ENCODE results near the gene PCGF2.

The PCGF2 gene

DNA sequence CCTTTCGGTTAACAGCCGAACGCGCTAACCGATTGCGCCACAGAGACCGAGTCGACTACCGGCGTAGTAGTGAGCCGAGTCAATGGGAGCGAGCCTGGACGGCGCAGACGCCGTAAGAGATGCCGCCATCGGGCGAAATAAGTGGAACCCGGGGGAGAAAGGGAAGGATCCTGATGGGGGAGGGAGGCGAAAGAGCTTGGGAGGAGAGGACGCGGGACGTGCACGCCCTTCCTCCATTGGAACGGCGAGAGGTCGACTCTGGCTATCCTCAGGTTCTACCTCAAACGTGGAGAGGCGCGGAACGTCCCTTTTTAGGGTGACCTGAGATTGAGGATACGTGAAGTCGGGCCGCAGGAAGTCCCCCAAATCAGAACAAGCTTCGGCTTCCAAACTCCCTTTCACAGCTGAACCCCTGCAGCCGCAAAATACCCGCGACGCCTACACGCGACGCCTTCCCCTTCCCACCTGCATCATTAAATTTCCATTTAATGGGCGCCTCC, 3.7 kb upstream of the PCGF2 start:
- peak; percentile 41 to 66 for DNase-seq (ENCODE audit: extremely low read depth in 1 of 2, low read depth in 1 of 2)

DNA sequence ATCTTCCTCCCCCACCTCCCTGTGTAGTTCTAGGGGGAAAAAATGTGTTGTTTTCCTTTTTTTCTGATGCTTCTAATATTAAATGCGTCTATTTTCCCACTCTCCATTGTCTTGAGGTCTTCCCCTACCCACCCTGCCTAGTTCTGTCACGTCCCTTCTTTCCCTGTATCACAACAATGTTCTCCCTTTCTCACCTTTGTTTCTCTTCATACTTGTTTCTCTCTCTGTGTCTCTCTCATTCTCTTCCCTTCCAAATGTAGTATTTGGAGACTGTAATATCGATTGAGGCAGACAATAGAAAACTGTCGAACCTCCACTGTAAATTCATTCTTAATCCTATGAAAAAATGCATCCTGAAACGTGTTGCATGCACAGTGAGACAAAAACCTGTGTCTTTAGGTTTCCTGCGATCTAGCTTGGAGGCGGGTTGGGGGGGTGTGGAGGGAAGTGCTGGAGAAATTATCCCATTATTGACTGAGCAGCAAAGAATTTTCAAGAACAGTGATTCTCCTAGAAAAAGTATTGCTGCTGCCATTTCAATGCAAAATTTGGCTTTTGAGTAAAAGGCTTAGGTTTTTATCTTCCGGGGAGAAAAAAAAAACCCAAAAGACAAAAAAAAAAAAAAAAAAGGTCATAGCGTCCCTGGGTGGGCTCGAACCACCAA, 3.1 kb upstream of the PCGF2 start:
- no peak for DNase-seq (ENCODE audit: extremely low read depth in 1 of 2, low read depth in 1 of 2)

DNA sequence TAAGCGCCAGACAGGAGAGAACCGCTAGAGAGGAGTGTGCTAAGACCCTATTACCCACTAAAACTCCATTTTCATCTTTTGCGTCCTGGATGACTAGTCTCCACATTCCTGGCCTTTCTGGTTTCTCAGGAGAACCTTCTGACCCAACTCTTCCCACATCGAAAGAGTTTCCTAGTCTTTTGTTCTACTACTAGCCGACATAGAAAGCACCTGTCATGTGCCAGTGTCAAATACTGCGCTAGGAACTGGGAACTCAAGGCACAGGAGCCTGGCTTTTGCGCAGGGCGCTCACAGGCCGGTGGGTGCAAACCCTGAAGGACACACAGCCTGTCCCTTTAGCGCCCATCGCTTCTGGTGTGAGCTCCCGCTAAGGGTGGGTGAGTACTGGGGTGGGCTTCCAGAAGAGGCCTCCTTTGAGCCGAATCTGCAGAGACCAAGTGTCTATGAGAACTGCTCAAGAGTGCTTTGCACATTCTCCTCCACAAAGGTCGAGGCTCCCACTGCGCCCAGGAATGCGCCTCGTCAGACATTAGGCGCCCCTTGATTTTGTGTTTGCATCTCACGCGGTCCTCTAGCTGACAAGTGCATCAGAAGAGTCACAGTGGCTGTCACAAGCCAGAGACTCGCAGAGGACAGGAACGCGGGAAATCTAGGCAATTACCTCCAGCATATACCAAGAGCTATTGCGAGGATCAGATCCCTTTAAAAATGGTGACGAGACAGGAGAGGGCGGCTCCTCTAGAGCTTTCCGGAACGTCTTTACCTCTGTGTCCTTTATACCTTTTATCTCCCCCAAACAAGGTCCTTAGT, 2.4 kb upstream of the PCGF2 start:
- DNase-seq (ENCODE audit: extremely low read depth in 1 of 2, low read depth in 1 of 2): no peak

DNA sequence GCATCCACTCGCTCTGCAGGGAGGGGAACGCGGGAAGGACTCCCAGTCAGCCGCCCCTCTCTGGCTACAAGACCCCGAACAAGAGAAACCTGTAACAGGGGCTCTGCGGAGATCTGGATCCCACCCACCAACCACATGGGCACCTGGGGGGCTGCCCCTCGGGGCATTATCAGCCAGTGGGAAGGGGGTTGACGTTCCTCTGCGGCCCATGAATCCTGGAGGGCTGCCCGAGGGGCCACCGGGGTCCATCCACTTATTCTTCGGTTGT, 1.8 kb upstream of the PCGF2 start:
- no peak for DNase-seq (ENCODE audit: extremely low read depth in 1 of 2, low read depth in 1 of 2)

DNA sequence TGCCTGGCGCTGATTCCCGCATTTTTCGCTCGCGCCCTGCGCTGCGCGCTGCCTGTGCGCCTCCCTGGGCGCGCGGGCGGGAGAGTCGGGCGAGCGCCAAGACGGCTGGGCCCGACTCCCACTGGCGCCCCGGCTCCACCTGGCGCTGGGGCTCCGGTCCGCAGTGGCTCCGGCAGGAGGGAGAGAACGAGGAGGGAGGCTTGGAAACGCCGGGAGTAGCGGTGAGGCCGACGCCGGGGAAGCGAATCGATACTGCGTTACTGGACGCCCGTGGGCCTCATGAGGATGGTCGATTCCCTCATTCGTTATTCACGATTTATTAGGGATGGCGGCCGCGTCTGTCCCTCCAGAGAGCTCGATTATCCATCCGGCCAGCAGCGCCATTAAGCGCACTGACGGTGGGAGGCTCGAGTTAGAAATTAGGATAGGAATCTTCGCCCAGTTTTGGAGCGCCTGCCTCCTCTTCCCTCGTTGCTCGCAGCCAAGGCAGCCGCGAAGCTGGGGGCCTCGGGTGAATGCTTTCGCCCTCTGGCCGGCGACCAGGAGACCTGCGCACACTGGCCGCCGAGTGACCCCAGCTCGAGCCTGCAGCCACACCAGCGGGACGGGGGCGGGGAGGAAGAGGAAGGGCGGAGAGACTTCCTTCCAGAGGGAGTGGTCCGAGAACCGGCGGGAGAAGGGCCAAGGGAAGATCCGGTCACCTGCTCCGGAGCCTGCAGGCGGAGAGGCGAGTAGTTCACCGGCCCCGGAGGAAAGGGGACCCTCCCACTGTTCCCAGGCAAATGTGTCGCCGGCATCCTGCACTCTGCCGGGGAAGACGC, 1.3 kb upstream of the PCGF2 start:
- DNase-seq (ENCODE audit: extremely low read depth in 1 of 2, low read depth in 1 of 2): no peak

DNA sequence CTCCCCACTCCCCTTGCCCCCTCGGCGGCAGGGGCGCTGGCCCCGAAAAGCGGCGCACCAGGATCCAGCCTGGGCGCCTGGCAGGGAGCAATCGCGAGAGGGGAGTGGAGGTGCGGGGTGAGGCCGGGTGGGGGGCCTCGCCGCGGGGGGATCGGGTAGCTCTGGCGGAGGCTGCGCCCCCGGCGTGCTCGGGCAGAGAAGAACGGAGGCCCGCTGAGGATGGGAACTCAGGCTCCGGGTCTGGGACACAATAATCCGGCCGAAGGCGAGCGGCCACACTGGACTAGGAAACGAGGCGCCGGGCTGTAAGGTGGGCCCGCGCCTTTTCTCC, 721 bp upstream of the PCGF2 start:
- no peak for DNase-seq (ENCODE audit: extremely low read depth in 1 of 2, low read depth in 1 of 2)

DNA sequence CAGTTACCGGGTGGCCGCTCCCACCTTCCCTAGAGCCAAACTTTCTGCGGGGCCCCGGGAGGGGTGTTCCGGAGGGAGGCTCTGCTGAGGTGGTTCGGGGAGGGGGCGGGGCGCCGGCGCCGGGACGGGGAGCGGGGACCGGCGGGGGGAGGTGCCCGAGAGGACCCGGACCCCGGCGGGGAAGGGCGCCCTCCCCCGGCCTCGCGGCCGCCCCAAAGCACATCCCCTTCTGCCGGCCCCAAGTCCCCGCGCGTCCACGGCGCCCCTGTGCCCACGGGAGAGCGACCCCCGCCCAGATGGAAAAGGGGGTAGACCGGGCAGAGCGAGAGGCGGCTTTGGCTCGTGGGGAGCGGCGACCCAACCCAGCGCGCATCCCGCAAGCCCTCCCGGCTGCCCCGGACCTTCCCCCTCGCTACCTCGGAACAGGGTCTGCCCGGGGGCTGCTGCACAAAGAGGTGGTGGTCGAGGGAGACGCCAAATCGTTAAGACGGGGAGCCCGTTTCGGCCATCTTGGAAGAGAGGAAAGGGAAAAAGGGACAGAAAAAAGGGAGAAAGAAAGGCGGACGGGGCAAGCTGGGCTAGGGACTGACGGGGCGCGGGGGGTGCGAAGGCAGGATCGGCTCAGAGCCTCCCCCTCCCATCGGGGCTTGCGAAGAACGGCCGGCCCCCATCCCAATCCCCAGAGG, 530 bp downstream of the PCGF2 start:
- DNase-seq (ENCODE audit: extremely low read depth in 1 of 2, low read depth in 1 of 2): no peak

DNA sequence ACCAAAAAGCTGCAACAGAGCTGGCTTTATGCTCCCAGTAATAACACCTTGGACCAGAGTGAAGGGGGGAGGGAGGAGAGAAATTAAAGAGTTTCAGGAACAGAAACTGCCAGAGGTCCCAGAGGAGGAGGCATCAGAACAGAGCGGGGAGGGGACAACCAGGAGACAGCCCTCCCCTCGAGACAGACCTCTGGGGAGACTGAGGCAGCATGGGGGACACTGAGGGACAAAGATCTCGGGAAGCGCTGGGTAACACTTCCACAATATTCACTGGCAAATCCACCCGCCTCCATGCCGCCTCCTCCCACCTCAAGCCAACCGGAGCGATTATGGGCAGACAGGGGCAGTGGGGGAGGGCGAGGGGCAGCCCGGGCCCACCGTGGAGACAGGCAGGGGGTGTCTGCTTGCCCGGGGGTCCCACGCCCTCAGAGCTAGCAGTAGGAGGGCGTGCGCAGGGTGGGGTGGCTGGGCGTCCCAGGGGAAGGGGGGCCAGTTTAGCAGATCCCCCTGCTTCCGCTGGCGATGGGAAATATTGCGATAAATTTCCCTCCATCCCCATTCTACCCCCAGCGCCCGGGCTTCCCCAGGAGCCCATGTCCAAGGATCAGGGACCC, 1.2 kb downstream of the PCGF2 start:
- DNase-seq (ENCODE audit: extremely low read depth in 1 of 2, low read depth in 1 of 2): no peak

DNA sequence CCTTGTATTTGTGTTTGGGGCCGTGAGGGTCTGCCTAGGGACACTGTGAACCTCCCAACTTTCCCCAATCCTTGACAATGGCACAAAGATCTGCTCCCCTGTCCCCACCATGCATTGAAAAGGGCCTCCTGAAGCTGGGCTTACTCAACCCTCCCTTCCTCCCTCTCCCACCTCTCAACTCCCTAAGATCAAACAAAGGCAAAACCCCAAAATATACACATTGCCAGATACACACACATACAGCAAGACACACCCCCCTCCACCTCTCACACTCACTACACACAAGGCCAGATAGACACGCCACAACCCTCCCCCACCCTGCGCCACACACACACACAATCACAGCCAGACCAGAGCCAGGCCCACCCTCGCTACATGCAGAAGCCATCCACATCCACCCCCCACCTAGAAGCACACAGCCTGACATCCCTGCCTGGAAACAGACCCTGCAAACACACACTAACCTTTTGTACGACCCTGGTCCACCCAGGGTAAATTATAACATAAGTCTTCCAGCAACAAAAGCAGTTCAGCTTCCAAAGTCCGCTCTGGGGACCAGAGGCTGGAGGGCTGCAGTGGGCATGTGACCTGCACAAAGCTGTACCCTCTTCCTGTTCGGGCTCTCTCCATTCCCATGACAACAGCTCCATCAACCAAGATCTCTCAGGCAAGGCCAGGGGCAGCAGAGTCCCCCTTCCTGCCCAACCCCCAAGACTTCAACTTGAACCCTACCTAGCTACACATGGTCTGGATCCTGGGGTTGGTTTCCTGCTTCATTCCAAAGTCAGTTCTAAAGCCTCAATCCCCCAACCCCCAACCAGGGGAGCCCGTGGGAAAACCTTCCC, 1.9 kb downstream of the PCGF2 start:
- DNase-seq (ENCODE audit: extremely low read depth in 1 of 2, low read depth in 1 of 2): no peak

DNA sequence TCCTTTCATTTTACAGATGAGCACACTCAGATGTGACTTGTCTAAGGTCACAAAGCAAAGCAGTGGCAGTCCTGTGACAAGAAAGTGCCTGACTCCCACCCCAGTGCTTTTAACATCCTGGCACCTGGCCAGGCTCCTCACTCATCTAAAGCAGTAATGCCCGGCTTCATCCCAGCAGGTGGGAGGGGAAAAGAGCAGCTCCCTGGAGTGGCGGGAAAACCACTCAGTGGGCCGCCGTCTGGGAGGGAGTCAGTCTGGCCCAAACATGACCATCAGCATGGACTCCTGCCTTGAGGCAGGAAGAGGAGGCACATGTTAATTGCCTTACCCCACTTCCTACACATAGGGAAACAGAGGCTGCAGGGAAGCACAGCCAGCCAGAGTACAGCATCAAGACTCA, 2.6 kb downstream of the PCGF2 start:
- no peak for DNase-seq (ENCODE audit: extremely low read depth in 1 of 2, low read depth in 1 of 2)

DNA sequence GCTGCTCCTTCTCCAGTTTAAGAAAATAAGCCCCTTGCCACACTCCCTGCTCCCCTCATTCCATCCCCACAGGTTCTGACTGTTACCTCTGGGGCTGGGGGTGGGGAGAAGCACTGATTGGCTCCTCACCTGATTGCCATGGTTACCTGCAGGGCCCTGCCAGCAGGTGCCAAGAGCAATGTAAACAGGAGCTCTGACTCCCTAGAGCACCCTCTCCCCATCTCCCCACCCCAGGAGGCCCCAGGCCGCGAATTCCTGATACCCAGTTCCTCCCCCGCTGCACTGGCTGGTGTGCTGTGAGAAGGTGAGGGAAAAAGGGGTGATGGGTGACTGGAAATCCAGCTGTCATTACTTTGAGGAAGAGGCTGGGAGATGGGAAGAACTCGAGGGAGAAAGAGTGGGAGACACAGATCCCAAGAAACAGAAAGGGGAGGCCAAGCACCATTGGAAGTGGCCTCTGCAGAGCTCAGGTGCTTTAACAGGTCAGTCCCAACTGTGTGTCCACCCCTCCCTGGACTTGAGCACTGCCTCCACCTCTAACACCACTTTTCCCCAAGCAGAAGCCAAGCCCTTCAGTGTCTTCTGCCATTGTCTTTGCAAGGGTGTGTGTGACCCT, 4.5 kb downstream of the PCGF2 start:
- no peak for DNase-seq (ENCODE audit: extremely low read depth in 1 of 2, low read depth in 1 of 2)

DNA sequence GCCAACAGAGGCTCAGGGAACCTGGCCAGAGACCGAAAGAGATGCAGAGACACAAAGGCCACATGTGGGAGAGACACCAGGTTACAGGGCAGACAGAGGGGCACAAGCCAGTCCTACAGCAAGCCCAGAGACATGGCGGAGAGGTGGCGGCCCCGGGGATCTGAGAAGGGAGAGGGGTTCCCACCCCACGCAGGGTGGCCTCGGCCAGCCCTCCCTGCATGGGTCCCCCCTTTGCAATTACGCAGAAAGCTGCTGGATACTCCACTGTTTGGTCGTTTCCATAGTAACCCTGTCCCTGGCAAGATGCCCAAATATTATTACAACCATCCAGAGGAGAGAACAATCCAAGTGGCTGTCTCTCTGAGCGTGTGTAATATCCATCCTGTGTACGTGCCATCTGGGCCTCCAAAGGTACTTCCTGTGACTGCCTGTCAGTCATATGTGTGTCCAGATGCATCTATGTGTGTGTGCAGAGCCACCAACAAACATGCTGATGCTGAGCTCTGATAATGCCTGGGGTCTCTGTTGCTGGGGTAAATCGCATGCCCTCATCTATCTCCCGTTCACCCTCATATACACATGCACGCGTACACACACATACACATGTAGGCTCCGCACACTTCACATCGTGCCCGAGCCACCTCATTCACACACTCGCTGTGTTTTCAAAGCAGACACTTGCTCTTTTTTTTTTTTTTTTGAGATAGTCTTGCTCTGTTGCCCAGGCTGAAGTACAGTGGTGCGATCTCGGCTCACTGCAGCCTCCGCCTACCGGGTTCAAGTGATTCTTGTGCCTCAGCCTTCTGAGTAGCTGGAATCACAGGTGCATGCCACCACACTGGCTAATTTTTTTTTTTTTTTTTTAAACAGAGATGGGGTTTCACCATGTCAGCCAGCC, 5.5 kb downstream of the PCGF2 start:
- DNase-seq (ENCODE audit: extremely low read depth in 1 of 2, low read depth in 1 of 2): no peak

DNA sequence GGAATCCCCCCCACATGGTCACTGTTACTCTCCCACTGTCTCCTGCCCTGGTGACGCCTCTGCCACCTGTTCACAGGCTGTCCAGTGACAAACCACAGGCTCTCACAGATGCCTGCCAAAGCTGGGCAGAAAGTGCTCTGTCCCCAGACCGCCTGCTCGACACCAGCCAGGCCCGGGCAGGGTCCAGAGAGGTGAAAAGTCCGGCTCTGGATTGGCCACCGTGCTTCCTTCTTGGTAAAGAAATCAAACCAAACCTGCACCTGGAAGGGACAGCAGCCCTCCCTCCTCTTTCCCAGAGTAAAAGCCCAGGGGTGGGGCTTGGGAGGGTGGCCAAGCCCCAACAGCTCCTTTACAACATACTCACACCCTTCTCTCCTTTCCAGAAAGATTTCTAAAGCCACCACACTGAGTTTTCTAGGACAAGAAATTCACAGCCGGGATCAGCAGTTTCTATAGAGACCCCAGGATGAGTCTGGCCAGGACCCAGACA, 6.2 kb downstream of the PCGF2 start:
- DNase-seq (ENCODE audit: extremely low read depth in 1 of 2, low read depth in 1 of 2): no peak

DNA sequence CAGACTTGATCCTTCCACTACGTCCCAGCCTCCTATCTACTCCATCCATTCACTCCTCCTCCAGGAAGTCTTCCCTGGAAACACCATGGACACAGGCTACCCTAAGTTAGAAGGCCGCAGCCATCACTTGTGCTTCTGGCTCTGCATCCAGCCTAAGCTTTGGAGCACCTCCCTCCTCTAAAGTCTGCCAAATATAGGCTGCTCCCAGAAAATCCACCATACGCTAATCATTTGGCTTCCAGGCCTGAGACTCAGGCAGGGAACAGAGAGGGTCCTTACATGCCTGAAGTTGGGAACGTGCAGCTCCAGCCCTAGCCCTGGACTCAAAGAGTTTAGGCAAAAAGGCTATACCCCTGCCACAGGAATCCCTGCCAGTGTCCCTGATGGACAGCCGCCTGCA, 6.7 kb downstream of the PCGF2 start:
- DNase-seq (ENCODE audit: extremely low read depth in 1 of 2, low read depth in 1 of 2): no peak

DNA sequence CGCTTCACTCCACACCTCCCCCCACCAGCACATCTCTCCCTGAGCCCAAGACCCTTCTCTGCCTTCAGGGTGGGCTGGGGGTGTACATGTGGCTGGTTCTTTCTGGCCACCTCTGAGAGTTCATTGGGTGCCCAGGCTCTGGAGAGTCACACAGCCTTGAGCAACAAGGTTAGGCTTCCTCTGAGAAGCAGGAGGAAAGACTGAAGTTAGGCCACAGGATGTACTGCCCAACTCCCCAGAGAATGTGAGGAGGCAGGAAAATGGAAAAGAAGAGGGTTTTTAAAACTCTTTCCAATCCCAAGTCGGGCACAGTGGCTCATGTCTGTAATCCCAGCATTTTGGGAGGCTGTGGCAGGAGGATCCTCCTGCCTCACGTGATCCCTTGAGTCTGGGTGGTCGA, 7.3 kb downstream of the PCGF2 start:
- no peak for DNase-seq (ENCODE audit: extremely low read depth in 1 of 2, low read depth in 1 of 2)

DNA sequence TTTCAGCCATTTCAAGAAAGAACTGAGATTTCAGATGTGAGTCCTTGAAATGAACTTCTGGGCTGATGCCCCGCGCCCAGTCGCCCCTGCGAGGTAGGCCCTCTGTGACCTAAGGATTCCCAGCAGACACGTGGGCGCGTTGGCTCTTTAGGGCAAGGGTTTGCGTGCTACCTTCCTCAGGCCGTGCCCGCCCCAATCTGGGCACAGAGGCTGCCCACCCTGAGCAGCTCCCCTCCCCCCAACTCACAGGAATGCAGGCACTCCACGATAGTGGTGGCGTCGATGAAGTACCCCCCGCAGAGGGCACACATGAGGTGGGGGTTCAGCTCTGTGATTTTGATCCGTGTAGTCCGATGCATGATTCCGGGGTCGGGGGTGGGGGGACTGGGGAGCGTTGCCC, 8.1 kb downstream of the PCGF2 start:
- DNase-seq (ENCODE audit: extremely low read depth in 1 of 2, low read depth in 1 of 2): no peak

DNA sequence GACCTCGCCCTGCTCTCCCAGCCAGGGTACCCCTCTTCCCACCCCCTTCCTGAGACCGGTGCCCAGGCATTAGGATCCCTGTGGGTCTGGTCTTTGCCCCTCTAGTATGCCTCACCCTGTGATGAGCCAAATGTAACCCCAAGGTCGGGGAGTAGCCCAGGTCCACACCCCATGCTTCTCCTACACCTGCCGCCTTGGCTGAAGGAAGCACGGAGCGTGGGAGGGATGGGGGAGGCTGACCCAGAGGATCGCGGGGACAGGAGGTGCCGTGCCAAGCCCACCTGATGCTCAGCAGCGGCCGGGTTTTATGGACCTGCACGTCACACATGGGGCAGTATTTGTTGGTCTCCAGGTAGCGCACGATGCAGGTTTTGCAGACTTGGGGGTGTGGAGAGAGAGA, 8.8 kb downstream of the PCGF2 start:
- no peak for DNase-seq (ENCODE audit: extremely low read depth in 1 of 2, low read depth in 1 of 2)

DNA sequence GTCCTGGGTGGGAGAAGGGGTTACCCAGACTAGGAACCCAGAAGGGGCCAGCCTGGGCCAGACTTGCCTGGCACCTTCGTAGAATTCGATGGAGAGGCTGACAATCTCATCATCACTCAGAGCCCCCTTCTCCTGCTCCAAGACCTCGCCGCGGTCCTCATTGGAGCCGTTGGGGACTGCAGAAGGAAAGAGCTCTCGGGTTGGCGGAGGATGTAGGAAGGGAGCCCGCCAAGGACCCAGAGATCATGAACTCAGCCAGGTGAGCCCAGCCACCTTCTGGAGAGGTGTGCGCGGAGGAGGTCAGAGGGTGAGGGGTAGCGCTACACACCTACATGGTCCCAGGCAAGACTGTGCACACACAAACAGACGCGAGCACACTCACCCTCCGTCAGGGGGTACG, 9.4 kb downstream of the PCGF2 start:
- DNase-seq (ENCODE audit: extremely low read depth in 1 of 2, low read depth in 1 of 2): no peak

All from activated CD8-positive, alpha-beta memory T cell treated with anti-CD3 and anti-CD28 coated beads for 1 hour (primary cell).